ENCODE data around the gene ZSWIM1. TPM values are rescaled to one million over a fixed set of nuclear protein-coding genes. Genes with fewer than 3 reads are reported as not detected.
"Not testable (repeated sequence)": the region's sequence is repeated elsewhere in the genome, so short reads cannot be mapped to it uniquely, and the experiment has no call there.

Gene ZSWIM1
- total and polyA plus RNA-seq, 2 donors (not counting 3 experiments of a cell fraction or from before 2014, with no cell fraction given), result 8.5 to 10.0 TPM

DNA sequence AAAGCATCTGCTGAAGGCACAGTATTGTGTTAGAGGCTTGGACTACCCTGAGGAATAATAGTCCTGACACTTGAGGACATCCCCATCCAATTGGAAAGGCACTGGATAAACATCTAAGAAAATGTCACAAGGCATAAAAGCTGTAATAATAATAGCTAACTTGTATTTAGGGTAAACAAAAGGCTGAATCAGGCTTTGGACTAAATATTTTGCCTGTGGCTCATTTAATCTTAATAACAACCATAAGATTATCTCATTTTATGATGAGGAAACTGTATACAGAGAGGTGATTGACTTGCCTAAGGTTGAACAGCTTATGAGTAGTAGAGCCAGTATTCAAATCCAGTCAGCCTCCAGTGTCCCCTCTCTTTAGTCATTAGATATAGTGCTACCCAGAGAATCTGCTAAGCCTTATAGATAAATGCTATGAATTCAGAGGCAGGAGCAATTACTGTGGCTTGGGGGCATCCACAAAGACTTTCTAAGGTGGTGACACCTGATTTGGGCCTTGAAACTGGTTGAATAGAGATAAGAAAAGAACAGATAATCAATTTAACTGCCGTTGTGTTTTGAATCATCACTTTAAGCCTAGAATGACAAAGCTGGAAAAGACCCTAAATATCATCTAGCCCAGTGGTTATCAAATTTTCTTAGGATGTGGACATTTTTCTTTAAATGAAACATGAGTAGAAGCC is 7.5 kb upstream of the ZSWIM1 start:
- Histone ChIP-seq H3K27me3 (ENCODE audit: control insufficient read depth in 2 of 2, insufficient read depth in 2 of 2, low read length in 2 of 2) (no peaks in the 10 kb centered on the region), H4K20me1 (replicated peaks; ENCODE audit: control insufficient read depth, extremely low read depth, insufficient read depth, low read length) (no peaks in the 10 kb centered on the region), H3K9ac (replicated peaks; ENCODE audit: extremely low read depth, insufficient read depth, low read length) (no peak overlapping the region), H3K4me1 (ENCODE audit: control insufficient read depth, extremely low read depth, insufficient read depth, low read length) (no peaks in the 10 kb centered on the region), H3K79me2 (ENCODE audit: control insufficient read depth, insufficient read depth, low read length) (no peaks in the 10 kb centered on the region), H3K9me3 (replicated peaks; ENCODE audit: control insufficient read depth, insufficient read depth, low read length) (no peaks in the 10 kb centered on the region), H3K4me2 (ENCODE audit: insufficient read depth, low read length) (no peak overlapping the region), H3K9me1 (replicated peaks; ENCODE audit: control insufficient read depth, extremely low read depth, insufficient read depth, low read length) (no peaks in the 10 kb centered on the region), H3K4me3 (replicated peaks in 1 of 3; ENCODE audit: insufficient read depth in 1 of 3, low read depth in 1 of 3, low read length in 3 of 3) (no peak overlapping the region), H3K27ac (ENCODE audit: insufficient read depth, low read depth, low read length) (no peak overlapping the region), H3K36me3 (ENCODE audit: control insufficient read depth in 2 of 2, extremely low read depth in 1 of 2, insufficient read depth in 2 of 2, low read length in 2 of 2) (peaks cover 0 to 11% of the 10 kb centered on the region in 2 experiments), H2AFZ (ENCODE audit: low read depth, low read length) (no peak overlapping the region)
- ChIA-PET POLR2A (no interaction called here), CTCF (interaction anchor here (1.9 kb wide), 1 partner anchor 11 kb away, joined by 6 read pairs; no protein-coding TSS in a partner anchor)
- DNase-seq (ENCODE audit: low read depth, low spot score), result no peak
- intact Hi-C loops (cut with micrococcal nuclease) (no loop called here), dilution Hi-C loops (cut with MboI; ENCODE audit: extremely low pct_ligation_motif_present, low sequenced_read_pairs) (no loop called here)
- no peak for FAIRE-seq
- no TSS peak for BruUV-seq (replicated peaks)
- TF ChIP-seq JUN (IDR thresholded peaks at IDR 0.05; ENCODE audit: borderline replicate concordance, insufficient read depth, insufficient read length, low read depth) (no peak), POLR2AphosphoS5 (IDR thresholded peaks at IDR 0.05; ENCODE audit: insufficient read depth, low read depth, low read length) (no peak), POLR2A (IDR thresholded peaks at IDR 0.05; ENCODE audit: low read depth, low read length) (no peak), EZH2 (IDR thresholded peaks at IDR 0.05; ENCODE audit: borderline replicate concordance, low read depth, low read length, severe bottlenecking) (no peak), GATA2 (IDR thresholded peaks at IDR 0.05; ENCODE audit: insufficient read depth, insufficient read length, low read depth, low read length) (no peak), MYC (IDR thresholded peaks at IDR 0.05; ENCODE audit: low read depth, low read length) (no peak), FOS (IDR thresholded peaks at IDR 0.05; ENCODE audit: borderline replicate concordance, insufficient read depth, low read length) (no peak)
- TF ChIP-seq, protein P1, sequence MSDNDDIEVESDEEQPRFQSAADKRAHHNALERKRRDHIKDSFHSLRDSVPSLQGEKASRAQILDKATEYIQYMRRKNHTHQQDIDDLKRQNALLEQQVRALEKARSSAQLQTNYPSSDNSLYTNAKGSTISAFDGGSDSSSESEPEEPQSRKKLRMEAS (IDR thresholded peaks at IDR 0.05; ENCODE audit: insufficient read depth, insufficient read length), result no peak
- TF ChIP-seq, protein P2, sequence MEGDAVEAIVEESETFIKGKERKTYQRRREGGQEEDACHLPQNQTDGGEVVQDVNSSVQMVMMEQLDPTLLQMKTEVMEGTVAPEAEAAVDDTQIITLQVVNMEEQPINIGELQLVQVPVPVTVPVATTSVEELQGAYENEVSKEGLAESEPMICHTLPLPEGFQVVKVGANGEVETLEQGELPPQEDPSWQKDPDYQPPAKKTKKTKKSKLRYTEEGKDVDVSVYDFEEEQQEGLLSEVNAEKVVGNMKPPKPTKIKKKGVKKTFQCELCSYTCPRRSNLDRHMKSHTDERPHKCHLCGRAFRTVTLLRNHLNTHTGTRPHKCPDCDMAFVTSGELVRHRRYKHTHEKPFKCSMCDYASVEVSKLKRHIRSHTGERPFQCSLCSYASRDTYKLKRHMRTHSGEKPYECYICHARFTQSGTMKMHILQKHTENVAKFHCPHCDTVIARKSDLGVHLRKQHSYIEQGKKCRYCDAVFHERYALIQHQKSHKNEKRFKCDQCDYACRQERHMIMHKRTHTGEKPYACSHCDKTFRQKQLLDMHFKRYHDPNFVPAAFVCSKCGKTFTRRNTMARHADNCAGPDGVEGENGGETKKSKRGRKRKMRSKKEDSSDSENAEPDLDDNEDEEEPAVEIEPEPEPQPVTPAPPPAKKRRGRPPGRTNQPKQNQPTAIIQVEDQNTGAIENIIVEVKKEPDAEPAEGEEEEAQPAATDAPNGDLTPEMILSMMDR (IDR thresholded peaks at IDR 0.05; ENCODE audit: extremely low read depth in 1 of 2, insufficient read depth in 1 of 2, low read depth in 1 of 2, low read length in 2 of 2), result no peak

GRCh38 chr20:45874104-45874481 is 6.9 kb upstream of the ZSWIM1 start:
- peaks cover 0 to 13% of the 10 kb centered on the region in 2 experiments for H3K36me3 ChIP-seq (ENCODE audit: control insufficient read depth in 2 of 2, extremely low read depth in 1 of 2, insufficient read depth in 2 of 2, low read length in 2 of 2)
- H3K79me2 ChIP-seq (ENCODE audit: control insufficient read depth, insufficient read depth, low read length); H3K4me3 ChIP-seq (replicated peaks in 1 of 3; ENCODE audit: insufficient read depth in 1 of 3, low read depth in 1 of 3, low read length in 3 of 3); FAIRE-seq; H3K4me2 ChIP-seq (ENCODE audit: insufficient read depth, low read length); H3K9ac ChIP-seq (replicated peaks; ENCODE audit: extremely low read depth, insufficient read depth, low read length); DNase-seq (ENCODE audit: low read depth, low spot score); H3K27me3 ChIP-seq (ENCODE audit: control insufficient read depth in 2 of 2, insufficient read depth in 2 of 2, low read length in 2 of 2); POLR2A ChIA-PET; H2AFZ ChIP-seq (ENCODE audit: low read depth, low read length); intact Hi-C loops (cut with micrococcal nuclease); H3K4me1 ChIP-seq (ENCODE audit: control insufficient read depth, extremely low read depth, insufficient read depth, low read length); H4K20me1 ChIP-seq (replicated peaks; ENCODE audit: control insufficient read depth, extremely low read depth, insufficient read depth, low read length); H3K9me3 ChIP-seq (replicated peaks; ENCODE audit: control insufficient read depth, insufficient read depth, low read length); H3K27ac ChIP-seq (ENCODE audit: insufficient read depth, low read depth, low read length); dilution Hi-C loops (cut with MboI; ENCODE audit: extremely low pct_ligation_motif_present, low sequenced_read_pairs); BruUV-seq (replicated peaks); H3K9me1 ChIP-seq (replicated peaks; ENCODE audit: control insufficient read depth, extremely low read depth, insufficient read depth, low read length): not testable (repeated sequence)
- CTCF ChIA-PET, result interaction anchor here (1.2 to 1.9 kb wide), 2 partner anchors 11 to 40 kb away, joined by 5 to 6 read pairs; partner anchors contain the start of gene SNX21

Data from endothelial cell of umbilical vein (primary cell).